ENCODE data around the gene GSX2. TPM values are rescaled to one million over a fixed set of nuclear protein-coding genes. Genes with fewer than 3 reads are reported as not detected.

The GSX2 gene
- total RNA-seq, 4 donors from 2014 or later = not detected

DNA sequence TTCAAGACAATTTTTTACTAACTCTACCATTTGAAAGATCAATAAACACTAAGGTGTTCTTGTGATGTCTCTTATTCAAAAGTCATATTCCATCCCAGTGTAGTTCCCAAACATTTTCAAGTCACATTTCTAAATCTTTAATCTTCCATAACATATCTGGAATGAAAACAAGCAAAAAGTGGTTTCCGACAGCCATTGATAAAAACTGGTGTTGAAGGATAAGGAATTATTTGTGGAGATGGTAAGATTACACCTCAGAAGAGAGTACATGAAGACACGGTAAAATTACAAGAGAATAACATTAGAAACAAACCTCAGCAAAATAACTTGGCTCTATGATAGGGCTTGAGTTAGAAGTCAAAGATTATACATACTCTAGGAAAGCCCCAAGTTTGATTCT, 39.8 kb upstream of the GSX2 start:
- no peak for ATAC-seq (ENCODE audit: low FRiP score)
- DNase-seq (ENCODE audit: low spot score) = no peak
- TF ChIP-seq, protein P1, sequence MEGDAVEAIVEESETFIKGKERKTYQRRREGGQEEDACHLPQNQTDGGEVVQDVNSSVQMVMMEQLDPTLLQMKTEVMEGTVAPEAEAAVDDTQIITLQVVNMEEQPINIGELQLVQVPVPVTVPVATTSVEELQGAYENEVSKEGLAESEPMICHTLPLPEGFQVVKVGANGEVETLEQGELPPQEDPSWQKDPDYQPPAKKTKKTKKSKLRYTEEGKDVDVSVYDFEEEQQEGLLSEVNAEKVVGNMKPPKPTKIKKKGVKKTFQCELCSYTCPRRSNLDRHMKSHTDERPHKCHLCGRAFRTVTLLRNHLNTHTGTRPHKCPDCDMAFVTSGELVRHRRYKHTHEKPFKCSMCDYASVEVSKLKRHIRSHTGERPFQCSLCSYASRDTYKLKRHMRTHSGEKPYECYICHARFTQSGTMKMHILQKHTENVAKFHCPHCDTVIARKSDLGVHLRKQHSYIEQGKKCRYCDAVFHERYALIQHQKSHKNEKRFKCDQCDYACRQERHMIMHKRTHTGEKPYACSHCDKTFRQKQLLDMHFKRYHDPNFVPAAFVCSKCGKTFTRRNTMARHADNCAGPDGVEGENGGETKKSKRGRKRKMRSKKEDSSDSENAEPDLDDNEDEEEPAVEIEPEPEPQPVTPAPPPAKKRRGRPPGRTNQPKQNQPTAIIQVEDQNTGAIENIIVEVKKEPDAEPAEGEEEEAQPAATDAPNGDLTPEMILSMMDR (IDR thresholded peaks at IDR 0.05) = no peak

- no peak for DNase-seq (ENCODE audit: low spot score)
- TF ChIP-seq, protein P1 (IDR thresholded peaks at IDR 0.05) = no peak
- no peak for ATAC-seq (ENCODE audit: low FRiP score)
Observed at GRCh38 chr4:54061067-54061466, 38.9 kb upstream of the GSX2 start.

GRCh38 chr4:54061873-54062272, 38.1 kb upstream of the GSX2 start:
- DNase-seq (ENCODE audit: low spot score) (no peak), ATAC-seq (ENCODE audit: low FRiP score) (no peak)
- TF ChIP-seq, protein P1 (IDR thresholded peaks at IDR 0.05) = no peak

- TF ChIP-seq, protein P1 (IDR thresholded peaks at IDR 0.05) = no peak
- ATAC-seq (ENCODE audit: low FRiP score) (no peak), DNase-seq (ENCODE audit: low spot score) (no peak)
Observed at GRCh38 chr4:54062392-54062791, 37.6 kb upstream of the GSX2 start.

DNA sequence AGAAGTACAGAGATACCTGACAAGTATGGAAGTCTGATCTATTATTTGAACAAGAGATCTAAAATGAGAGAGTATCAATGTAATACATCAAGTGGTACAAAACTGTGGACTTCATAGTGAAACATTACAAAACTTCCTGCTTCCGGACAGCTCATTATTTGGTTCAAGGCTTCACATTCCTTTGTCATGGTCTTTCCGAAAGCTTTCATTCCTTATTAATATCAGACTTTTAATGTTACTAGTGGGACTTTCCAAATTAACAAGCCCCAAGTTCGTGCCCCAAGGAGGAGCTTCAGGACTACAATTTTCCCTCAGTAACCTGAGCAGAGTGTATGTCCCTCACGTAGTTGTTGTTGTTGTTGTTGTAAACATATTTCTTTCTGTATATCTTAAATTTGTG, 36.7 kb upstream of the GSX2 start:
- ATAC-seq (ENCODE audit: low FRiP score) = peak; percentile 20
- TF ChIP-seq, protein P1 (IDR thresholded peaks at IDR 0.05) = no peak
- DNase-seq (ENCODE audit: low spot score) = no peak

DNA sequence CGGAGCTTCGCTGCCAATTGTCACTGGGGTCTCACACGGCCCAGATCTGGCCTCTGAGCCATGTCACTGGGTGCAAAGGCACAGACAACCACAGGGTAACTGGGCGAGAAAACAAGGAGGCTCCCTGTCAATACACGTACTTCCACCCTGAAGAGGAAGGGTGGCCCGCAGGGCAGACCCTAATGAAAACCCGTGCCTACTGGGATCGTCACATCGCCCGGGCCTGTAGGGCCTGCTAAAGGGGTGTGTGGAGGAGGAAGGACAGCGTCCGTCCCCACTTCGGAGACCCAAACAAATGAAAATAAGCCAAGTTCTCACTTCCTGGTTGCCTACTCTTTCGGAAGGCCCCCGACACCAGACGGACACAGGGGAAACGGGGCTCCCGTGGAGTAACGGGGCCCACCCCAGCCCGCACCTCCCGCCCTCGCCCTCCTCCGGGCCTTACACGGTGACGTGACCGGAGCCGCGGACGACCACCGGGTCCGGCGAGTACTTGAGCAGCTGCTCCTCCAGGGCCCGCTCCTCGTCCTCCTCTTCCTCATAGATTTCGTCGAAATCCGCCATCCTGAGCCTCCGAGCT, 36.1 kb upstream of the GSX2 start:
- DNase-seq (ENCODE audit: low spot score) = no peak
- TF ChIP-seq, protein P1 (IDR thresholded peaks at IDR 0.05) = no peak
- ATAC-seq (ENCODE audit: low FRiP score) = no peak

DNA sequence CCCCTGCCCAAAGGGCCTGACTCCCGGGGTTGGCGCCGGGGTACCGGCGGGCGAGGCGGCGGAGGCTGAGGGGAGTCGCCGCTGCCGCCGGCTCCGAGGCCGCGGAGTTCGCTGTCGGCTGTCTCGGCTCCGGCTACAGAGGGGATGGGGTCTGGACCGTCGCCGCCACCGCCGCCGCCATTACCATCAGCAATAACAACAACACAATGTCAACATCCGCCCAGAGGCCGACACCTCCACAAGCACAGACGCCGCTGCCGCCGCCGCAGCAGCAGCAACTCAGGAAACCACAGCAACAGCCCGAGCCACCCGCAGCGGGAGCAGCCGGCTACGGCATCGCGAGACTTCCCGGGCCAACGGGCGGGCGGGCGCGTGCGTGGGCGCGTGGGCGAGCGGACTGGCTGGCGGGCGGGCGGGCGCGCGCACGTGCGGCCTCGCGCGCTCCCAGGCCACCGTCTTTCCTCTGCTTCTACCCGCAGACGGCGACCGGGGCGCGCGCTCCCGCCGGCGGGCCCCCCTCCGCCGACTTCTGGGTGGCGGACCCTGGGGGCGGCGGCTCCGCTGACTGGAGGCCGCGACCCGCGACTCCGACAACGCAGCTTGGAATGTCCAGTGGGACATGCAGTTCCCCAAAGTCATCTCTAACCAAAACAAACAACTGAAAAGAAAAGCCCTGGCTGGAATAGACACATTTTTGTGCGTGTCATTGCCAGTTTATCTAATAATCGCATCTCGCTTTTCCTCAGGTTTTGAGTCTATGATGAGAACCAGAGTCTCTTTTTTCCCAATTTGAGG, 35.4 kb upstream of the GSX2 start, which contains the start of gene CHIC2:
Gene CHIC2 (minus strand): TSS at position 289 of the 795 bp plus-strand sequence. CDS start 305 bp downstream, outside the sequence.
- TF ChIP-seq, protein P1 (IDR thresholded peaks at IDR 0.05) = no peak
- ATAC-seq (ENCODE audit: low FRiP score) = peak; percentile 80
- peak; percentile 83 for DNase-seq (ENCODE audit: low spot score)

Data from omental fat pad (tissue), 4 donors.